ENCODE results near the gene HLA-C. TPM values are rescaled to one million over a fixed set of nuclear protein-coding genes. Genes with fewer than 3 reads are reported as not detected.

The HLA-C gene
- total and polyA plus RNA-seq, 7 donors, result 62.5 to 143 (median 114) TPM

- H3K9me3 ChIP-seq, result no peaks in the 10 kb centered on the region
- ATAC-seq, result no peak
- H3K36me3 ChIP-seq (ENCODE audit: insufficient read depth in 1 of 2, low read depth in 1 of 2), result no peaks in the 10 kb centered on the region
- TF ChIP-seq, protein P1, sequence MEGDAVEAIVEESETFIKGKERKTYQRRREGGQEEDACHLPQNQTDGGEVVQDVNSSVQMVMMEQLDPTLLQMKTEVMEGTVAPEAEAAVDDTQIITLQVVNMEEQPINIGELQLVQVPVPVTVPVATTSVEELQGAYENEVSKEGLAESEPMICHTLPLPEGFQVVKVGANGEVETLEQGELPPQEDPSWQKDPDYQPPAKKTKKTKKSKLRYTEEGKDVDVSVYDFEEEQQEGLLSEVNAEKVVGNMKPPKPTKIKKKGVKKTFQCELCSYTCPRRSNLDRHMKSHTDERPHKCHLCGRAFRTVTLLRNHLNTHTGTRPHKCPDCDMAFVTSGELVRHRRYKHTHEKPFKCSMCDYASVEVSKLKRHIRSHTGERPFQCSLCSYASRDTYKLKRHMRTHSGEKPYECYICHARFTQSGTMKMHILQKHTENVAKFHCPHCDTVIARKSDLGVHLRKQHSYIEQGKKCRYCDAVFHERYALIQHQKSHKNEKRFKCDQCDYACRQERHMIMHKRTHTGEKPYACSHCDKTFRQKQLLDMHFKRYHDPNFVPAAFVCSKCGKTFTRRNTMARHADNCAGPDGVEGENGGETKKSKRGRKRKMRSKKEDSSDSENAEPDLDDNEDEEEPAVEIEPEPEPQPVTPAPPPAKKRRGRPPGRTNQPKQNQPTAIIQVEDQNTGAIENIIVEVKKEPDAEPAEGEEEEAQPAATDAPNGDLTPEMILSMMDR (IDR thresholded peaks at IDR 0.05), result no peak
- WGBS, 3 donors, result 46 to 64% (median 52%) methylated on average over 4 of the region's 4 CpGs
- no peaks in the 10 kb centered on the region for H3K4me1 ChIP-seq
- no peak overlapping the region for H3K4me3 ChIP-seq
- H3K27me3 ChIP-seq (ENCODE audit: insufficient read depth in 3 of 3, low read length in 2 of 3), result peaks cover 3 to 25% (median 4%) of the 10 kb centered on the region in 3 donors
- intact Hi-C loops (cut with DNase I), result no loop called here
- no peak overlapping the region for H3K27ac ChIP-seq
- no peak for DNase-seq
Observed at GRCh38 chr6:31304683-31305082, 32.8 kb upstream of the HLA-C start.

DNA sequence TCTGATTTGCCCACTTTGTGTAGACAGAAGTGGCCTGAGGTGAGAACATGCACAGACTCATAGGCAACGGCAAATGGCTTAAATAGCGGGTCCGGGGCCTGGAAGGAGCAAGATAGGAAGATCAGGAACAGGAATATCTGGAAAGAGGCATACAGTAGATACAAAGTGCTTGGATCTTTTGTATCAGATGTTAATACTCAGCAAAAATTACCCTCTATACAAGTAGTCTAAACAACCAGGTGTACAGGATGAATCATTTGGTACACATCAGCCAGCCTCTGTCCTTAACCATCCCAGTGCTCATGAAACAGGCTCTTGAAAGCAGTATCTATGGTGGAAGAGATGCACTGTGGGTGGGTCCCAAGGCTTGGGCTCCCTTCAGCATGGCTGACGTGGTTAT lies 28.9 kb upstream of the HLA-C start:
- ATAC-seq (no peak), DNase-seq (no peak)
- Histone ChIP-seq H3K27me3 (ENCODE audit: insufficient read depth in 3 of 3, low read length in 2 of 3) (peaks cover 3 to 20% (median 5%) of the 10 kb centered on the region in 3 donors), H3K27ac (no peak overlapping the region), H3K4me3 (no peak overlapping the region), H3K9me3 (no peaks in the 10 kb centered on the region), H3K4me1 (no peaks in the 10 kb centered on the region), H3K36me3 (ENCODE audit: insufficient read depth in 1 of 2, low read depth in 1 of 2) (no peaks in the 10 kb centered on the region)
- WGBS, 3 donors, result 19 to 55% (median 40%) methylated on average over 4 of the region's 4 CpGs
- intact Hi-C loops (cut with DNase I), result no loop called here
- TF ChIP-seq, protein P1 (IDR thresholded peaks at IDR 0.05), result no peak

DNA sequence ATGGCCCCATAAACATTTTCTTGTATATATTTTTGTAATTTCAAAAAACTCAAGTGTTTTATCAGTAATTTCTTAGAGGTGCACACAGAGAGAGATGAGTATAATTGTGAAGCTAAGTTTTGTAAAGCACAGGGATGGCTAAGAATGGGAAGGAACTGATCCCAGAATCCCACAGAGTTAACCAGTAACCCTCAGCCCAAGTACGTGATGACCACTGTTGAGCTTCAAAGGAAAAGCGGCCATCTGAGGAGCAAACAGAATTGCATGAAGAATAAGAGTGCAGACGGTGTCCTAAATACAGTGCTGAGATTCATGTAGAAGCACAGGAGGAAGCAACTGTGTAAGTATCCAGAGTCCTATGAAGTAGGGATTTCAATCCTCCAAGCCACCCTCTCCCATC lies 28.1 kb upstream of the HLA-C start:
- Histone ChIP-seq H3K36me3 (ENCODE audit: insufficient read depth in 1 of 2, low read depth in 1 of 2) (no peaks in the 10 kb centered on the region), H3K4me1 (no peaks in the 10 kb centered on the region), H3K4me3 (no peak overlapping the region), H3K9me3 (no peaks in the 10 kb centered on the region), H3K27me3 (ENCODE audit: insufficient read depth in 3 of 3, low read length in 2 of 3) (peaks cover 3 to 20% (median 5%) of the 10 kb centered on the region in 3 donors), H3K27ac (no peak overlapping the region)
- intact Hi-C loops (cut with DNase I), result no loop called here
- DNase-seq, result no peak
- ATAC-seq, result no peak
- 45 to 59% (median 59%) methylated on average over 3 of the region's 3 CpGs for WGBS, 3 donors
- TF ChIP-seq, protein P1 (IDR thresholded peaks at IDR 0.05), result no peak

DNA sequence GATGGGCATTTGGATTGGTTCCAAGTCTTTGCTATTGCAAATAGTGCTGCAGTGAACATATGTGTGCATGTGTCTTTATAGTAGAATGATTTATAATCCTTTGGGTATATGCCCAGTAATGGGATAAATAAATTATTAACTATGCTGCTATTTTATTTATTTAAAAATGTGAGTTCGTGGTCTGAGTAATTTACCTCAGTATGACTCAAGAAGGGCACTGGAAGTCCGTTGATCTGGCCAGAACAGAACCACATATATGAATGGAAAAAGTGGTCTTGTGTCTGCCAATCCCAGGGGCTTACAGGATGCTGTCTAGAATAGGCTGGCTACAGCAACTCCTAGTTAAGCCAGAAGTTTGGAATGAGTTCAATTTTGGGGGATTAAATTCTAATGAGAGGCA lies 27.6 kb upstream of the HLA-C start:
- H3K27ac ChIP-seq, result no peak overlapping the region
- ATAC-seq (no peak), DNase-seq (no peak)
- H3K36me3 ChIP-seq (ENCODE audit: insufficient read depth in 1 of 2, low read depth in 1 of 2), result no peaks in the 10 kb centered on the region
- intact Hi-C loops (cut with DNase I), result no loop called here
- 7 to 21% (median 12%) methylated on average over 2 of the region's 2 CpGs for WGBS, 3 donors
- no peak overlapping the region for H3K4me3 ChIP-seq
- H3K4me1 ChIP-seq, result no peaks in the 10 kb centered on the region
- no peaks in the 10 kb centered on the region for H3K9me3 ChIP-seq
- peaks cover 3 to 20% (median 5%) of the 10 kb centered on the region in 3 donors for H3K27me3 ChIP-seq (ENCODE audit: insufficient read depth in 3 of 3, low read length in 2 of 3)
- TF ChIP-seq, protein P1 (IDR thresholded peaks at IDR 0.05), result no peak

DNA sequence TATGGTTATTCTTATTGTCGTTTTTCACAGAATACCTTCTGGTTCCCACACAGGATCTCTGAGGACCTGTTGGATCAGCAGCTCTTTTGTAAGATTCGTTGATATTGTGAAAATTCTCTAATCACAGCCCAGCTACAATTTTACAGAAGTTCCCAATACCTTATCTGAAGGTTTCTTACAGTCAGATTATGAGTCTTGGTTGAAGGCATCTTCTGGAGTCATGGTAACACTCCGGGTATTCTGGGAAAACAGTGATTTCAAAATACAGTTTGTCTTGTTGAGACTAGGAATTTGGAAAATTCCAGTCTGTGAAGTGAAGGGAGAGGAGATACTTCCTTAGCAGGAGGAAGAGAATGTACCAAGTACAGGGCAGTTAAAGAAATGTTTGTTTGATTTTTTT lies 22.2 kb upstream of the HLA-C start:
- WGBS, 3 donors, result 44 to 54% (median 50%) methylated on average over 3 of the region's 3 CpGs
- Histone ChIP-seq H3K36me3 (ENCODE audit: insufficient read depth in 1 of 2, low read depth in 1 of 2) (no peaks in the 10 kb centered on the region), H3K9me3 (no peaks in the 10 kb centered on the region), H3K27me3 (ENCODE audit: insufficient read depth in 3 of 3, low read length in 2 of 3) (peaks cover 2 to 23% (median 5%) of the 10 kb centered on the region in 3 donors), H3K4me1 (no peaks in the 10 kb centered on the region), H3K4me3 (no peak overlapping the region), H3K27ac (no peak overlapping the region)
- DNase-seq (no peak), ATAC-seq (no peak)
- intact Hi-C loops (cut with DNase I), result no loop called here
- TF ChIP-seq, protein P1 (IDR thresholded peaks at IDR 0.05), result no peak

Measured in psoas muscle (tissue), 8 donors.